Measurements from ENCODE around the gene COL25A1. TPM values are rescaled to one million over a fixed set of nuclear protein-coding genes. Genes with fewer than 3 reads are reported as not detected.

Gene COL25A1
- total RNA-seq, 2 experiments from 2014 or later, result not detected

DNA sequence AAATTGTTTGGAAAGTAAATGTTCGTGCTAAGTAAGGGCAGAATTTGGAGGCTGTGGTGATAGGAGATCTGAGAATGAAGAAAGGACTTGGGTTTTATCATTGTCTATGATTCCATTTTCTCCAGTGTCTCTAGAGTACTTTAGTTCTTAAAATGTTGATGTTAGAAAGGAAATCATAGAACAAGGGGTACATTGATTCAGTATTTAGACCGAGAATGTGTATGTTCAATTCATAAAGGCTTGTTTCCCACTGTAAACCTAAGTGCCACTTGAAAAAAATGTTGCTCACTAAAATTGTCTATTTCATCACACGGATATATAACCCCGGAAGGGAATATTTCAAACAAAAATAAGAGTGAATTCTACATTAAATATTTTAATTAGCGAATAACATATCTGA, 380.3 kb downstream of the COL25A1 start:
- ChIA-PET POLR2A (no interaction called here), CTCF (no interaction called here)
- H3K9me3 Mint-ChIP-seq, result no peaks in the 10 kb centered on the region
- H3K27ac Mint-ChIP-seq, result no peak overlapping the region
- no peak overlapping the region for H3K4me3 Mint-ChIP-seq
- DNase-seq, result no peak
- no peaks in the 10 kb centered on the region for H3K36me3 Mint-ChIP-seq (ENCODE audit: low read depth)
- H3K4me1 Mint-ChIP-seq, result no peaks in the 10 kb centered on the region
- peaks cover 8% of the 10 kb centered on the region for H3K27me3 Mint-ChIP-seq

DNA sequence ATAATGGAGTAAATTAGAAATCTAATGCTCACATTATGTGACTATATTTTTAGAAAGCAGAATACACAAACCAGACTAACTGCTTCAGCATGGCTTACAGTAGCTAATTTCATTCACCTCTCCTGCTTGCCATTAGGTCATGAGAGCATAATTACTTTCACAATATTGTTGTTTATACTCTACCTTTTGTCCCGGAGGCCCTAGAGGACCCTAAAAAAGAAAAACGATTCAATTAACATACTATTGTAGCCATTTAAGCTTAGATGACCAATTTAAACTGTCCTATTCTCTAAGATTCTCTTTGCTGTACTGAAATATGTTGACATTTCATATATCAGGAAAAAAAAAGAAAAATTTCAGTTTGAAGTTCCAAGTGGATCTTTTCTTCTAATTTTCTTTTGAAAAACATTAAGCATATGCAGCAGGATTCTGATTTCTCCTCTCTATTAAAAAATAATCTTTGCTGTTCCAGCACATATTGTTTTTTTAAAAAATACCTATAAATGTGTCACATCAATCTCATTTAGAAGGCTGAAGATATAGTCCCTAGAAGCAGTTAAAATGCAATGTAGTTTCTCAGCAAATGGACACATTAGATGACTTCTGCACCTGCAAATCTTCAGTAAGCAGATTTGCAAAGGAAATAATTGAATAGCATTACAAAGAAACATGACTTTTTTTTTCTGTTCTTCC, 381.9 kb downstream of the COL25A1 start:
- DNase-seq, result no peak
- H3K9me3 Mint-ChIP-seq, result no peaks in the 10 kb centered on the region
- H3K4me1 Mint-ChIP-seq, result no peaks in the 10 kb centered on the region
- no peaks in the 10 kb centered on the region for H3K36me3 Mint-ChIP-seq (ENCODE audit: low read depth)
- no peak overlapping the region for H3K4me3 Mint-ChIP-seq
- ChIA-PET POLR2A (no interaction called here), CTCF (no interaction called here)
- peaks cover 11% of the 10 kb centered on the region for H3K27me3 Mint-ChIP-seq
- H3K27ac Mint-ChIP-seq, result no peak overlapping the region

GRCh38 chr4:108919226-108919893, 383.1 kb downstream of the COL25A1 start:
- H3K4me1 Mint-ChIP-seq, result no peaks in the 10 kb centered on the region
- peaks cover 10% of the 10 kb centered on the region for H3K27me3 Mint-ChIP-seq
- CTCF ChIA-PET, result no interaction called here
- POLR2A ChIA-PET, result no interaction called here
- no peaks in the 10 kb centered on the region for H3K36me3 Mint-ChIP-seq (ENCODE audit: low read depth)
- H3K27ac Mint-ChIP-seq, result no peak overlapping the region
- H3K4me3 Mint-ChIP-seq, result no peak overlapping the region
- no peak for DNase-seq
- no peaks in the 10 kb centered on the region for H3K9me3 Mint-ChIP-seq

DNA sequence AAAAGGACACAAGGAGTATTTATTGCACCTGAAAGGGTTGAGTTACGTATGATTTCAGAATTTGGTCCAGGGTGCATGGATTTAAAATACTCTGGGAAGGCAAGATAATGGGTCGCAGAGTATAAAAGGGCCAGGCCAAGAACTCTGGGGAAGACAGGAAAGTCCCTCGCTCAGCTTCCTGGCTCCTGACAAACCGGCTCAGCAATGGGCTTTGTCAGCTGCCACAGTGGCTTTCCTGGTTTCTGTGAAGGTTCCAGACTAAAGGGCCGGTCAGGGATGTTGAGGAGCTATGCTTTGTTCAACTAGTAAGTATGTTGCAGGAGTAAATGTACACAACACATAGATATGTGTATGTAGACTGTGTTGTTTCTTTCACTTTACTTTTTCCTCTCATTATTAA, 385.2 kb downstream of the COL25A1 start:
- POLR2A ChIA-PET, result no interaction called here
- no peaks in the 10 kb centered on the region for H3K9me3 Mint-ChIP-seq
- DNase-seq, result no peak

DNA sequence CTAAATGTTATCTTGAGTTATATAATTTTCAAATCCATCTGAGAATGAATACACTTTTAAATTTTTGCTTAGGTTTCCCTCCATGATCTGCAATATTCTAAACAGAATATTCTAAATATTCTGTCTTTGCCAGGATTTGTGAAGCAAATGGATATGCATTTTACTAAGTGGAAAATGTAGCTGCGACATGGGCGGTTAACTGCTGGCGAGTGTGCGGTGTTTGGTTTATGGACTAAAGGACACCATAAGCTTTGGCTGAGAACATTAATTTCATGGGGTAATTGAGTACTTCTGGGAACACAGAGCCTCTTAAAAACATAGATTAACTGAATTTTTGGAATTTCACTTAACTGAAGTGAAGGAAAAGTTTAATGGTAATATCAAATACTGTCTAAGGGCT, 385.8 kb downstream of the COL25A1 start:
- Mint-ChIP-seq H3K27ac (no peak overlapping the region), H3K4me1 (no peaks in the 10 kb centered on the region), H3K4me3 (no peak overlapping the region), H3K36me3 (ENCODE audit: low read depth) (no peaks in the 10 kb centered on the region), H3K27me3 (peaks cover 10% of the 10 kb centered on the region), H3K9me3 (no peaks in the 10 kb centered on the region)
- POLR2A ChIA-PET, result no interaction called here
- CTCF ChIA-PET, result no interaction called here
- no peak for DNase-seq

More for the DNA sequence above, 385.2 kb downstream of the COL25A1 start:
- Mint-ChIP-seq H3K4me1 (no peaks in the 10 kb centered on the region), H3K27me3 (peaks cover 12% of the 10 kb centered on the region), H3K36me3 (ENCODE audit: low read depth) (no peaks in the 10 kb centered on the region), H3K4me3 (no peak overlapping the region), H3K27ac (no peak overlapping the region)
- CTCF ChIA-PET, result no interaction called here

- Mint-ChIP-seq H3K27me3 (peaks cover 9% of the 10 kb centered on the region), H3K4me1 (peaks cover 4% of the 10 kb centered on the region), H3K4me3 (no peak overlapping the region), H3K27ac (no peak overlapping the region), H3K9me3 (no peaks in the 10 kb centered on the region), H3K36me3 (ENCODE audit: low read depth) (no peaks in the 10 kb centered on the region)
- DNase-seq, result no peak
- ChIA-PET POLR2A (no interaction called here), CTCF (no interaction called here)
Measured at GRCh38 chr4:108906866-108907367, 395.5 kb downstream of the COL25A1 start.

GRCh38 chr4:108906006-108906405, 396.5 kb downstream of the COL25A1 start:
- Mint-ChIP-seq H3K27ac (no peak overlapping the region), H3K27me3 (peaks cover 9% of the 10 kb centered on the region), H3K4me3 (no peak overlapping the region), H3K9me3 (no peaks in the 10 kb centered on the region), H3K36me3 (ENCODE audit: low read depth) (no peaks in the 10 kb centered on the region), H3K4me1 (peaks cover 4% of the 10 kb centered on the region)
- ChIA-PET POLR2A (no interaction called here), CTCF (no interaction called here)
- no peak for DNase-seq

DNA sequence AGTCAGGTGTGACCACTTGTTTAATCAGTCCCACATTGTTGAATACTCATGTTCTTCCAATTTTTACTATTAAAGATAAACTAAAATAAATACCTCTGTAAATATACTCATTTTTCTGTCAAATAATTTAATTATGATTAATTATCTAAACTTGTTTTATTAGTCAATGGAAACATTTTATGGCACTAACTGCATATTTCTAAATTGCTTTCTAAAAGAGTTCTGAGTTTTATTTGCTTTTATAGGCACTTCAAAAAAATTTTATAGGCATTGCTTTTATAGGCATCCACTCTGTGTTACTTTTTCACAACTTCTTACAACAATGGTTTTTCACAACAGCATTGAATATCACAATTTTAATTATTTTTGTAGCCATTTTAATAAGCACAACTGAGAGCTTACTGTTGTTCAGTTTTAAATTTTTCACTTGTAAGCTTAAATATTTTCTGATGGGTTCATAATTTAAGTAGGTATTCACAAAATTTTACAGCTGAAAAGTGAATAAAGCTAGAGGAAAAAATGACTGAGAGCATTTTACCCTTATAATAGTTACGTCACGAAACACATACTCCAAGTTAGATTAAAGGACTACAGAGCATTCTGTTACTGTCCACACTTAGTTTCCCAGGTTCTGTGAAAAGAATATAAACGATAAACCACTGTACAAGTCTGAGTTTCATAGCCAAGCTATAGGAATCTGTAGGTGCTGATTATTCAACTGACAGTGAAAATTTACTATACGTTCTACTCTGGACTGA, 398.8 kb downstream of the COL25A1 start:
- no peak for DNase-seq
- peaks cover 4% of the 10 kb centered on the region for H3K4me1 Mint-ChIP-seq
- H3K27ac Mint-ChIP-seq, result no peak overlapping the region
- ChIA-PET POLR2A (no interaction called here), CTCF (no interaction called here)
- H3K36me3 Mint-ChIP-seq (ENCODE audit: low read depth), result no peaks in the 10 kb centered on the region
- no peak overlapping the region for H3K4me3 Mint-ChIP-seq
- H3K9me3 Mint-ChIP-seq, result no peaks in the 10 kb centered on the region
- H3K27me3 Mint-ChIP-seq, result peaks cover 4% of the 10 kb centered on the region

DNA sequence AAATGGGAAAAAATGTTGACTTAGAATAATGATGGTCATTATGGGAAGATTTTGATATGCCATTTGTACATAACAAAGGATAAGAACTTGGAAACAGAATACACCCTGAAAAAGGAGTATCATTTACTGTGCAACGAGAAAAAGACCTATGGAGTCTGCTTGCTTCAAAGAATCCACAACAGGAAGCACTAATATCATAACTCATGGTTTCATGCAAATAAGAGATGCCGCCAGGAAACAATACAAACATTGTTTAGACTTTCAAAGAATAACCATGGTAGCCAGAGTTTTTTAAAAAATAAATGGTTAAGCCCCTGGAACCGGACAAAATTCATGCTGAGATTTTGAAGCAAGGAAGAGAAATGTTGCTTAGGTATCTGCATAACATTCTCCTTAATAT, 399.7 kb downstream of the COL25A1 start:
- H3K27me3 Mint-ChIP-seq, result peaks cover 4% of the 10 kb centered on the region
- no peak overlapping the region for H3K4me3 Mint-ChIP-seq
- no peaks in the 10 kb centered on the region for H3K9me3 Mint-ChIP-seq
- CTCF ChIA-PET, result no interaction called here
- no peak overlapping the region for H3K27ac Mint-ChIP-seq
- DNase-seq, result no peak
- H3K36me3 Mint-ChIP-seq (ENCODE audit: low read depth), result no peaks in the 10 kb centered on the region
- peaks cover 4% of the 10 kb centered on the region for H3K4me1 Mint-ChIP-seq
- POLR2A ChIA-PET, result no interaction called here

DNA sequence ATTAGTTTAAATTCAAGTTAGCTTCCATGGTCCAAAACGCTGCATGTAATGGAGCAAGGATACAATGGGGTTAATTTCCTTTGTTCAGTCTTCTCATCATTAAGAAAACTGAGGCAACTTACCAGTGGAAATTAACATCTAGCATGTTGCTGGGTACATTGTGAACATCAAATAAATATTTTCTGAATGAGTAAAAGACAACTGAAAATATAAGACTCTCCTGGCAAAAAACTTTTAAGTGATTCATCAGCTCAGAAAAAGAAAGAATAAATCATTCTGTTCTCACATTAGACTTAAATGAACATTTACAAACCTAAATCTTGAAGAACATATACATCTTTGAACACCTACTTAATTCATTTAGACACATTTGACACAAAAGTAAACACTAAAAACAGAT, 401.2 kb downstream of the COL25A1 start:
- no peak for DNase-seq
- Mint-ChIP-seq H3K27ac (no peak overlapping the region), H3K9me3 (no peaks in the 10 kb centered on the region), H3K4me1 (peaks cover 4% of the 10 kb centered on the region), H3K4me3 (no peak overlapping the region), H3K36me3 (ENCODE audit: low read depth) (no peaks in the 10 kb centered on the region), H3K27me3 (peaks cover 4% of the 10 kb centered on the region)
- ChIA-PET POLR2A (no interaction called here), CTCF (interaction anchor here (1.2 kb wide), 1 partner anchor 10 kb away, joined by 3 read pairs; no protein-coding TSS in a partner anchor)

DNA sequence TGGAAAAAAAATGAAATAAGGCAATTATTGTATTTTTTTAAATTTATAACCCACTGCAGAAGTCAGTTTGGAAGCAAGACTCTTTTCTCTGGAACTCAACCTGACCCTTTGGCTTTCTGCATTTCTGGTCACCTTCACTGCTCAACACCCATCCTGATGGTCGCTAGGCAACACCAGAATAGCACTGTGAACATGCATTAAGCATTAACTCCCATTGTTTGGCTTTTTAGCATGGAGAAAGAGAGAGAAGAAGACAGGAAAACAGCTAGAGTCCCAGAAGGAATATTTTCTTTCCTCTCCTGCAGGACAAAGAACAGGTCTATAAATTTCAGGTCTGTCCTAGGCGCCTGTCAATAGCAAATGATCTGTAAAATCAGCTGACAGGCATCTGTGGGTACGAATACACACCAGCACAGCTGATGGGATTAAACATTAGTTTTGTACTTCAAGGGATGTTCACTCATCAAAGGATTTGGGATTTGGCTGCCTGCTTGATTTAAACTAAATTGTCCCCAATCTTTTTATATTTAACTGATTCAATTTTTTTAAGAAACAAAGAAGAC, 402.4 kb downstream of the COL25A1 start:
- CTCF ChIA-PET, result no interaction called here
- H3K27me3 Mint-ChIP-seq, result peaks cover 4% of the 10 kb centered on the region

GRCh38 chr4:108893468-108893867, 409.0 kb downstream of the COL25A1 start:
- Mint-ChIP-seq H3K4me1 (no peaks in the 10 kb centered on the region), H3K27me3 (no peaks in the 10 kb centered on the region), H3K36me3 (ENCODE audit: low read depth) (peaks cover 1% of the 10 kb centered on the region), H3K9me3 (no peaks in the 10 kb centered on the region), H3K4me3 (no peak overlapping the region), H3K27ac (no peak overlapping the region)
- ChIA-PET POLR2A (no interaction called here), CTCF (no interaction called here)
- no peak for DNase-seq

More for the DNA sequence above, 402.4 kb downstream of the COL25A1 start:
- H3K27ac Mint-ChIP-seq, result no peak overlapping the region
- POLR2A ChIA-PET, result no interaction called here
- H3K4me3 Mint-ChIP-seq, result no peak overlapping the region
- no peaks in the 10 kb centered on the region for H3K9me3 Mint-ChIP-seq
- no peak for DNase-seq
- peaks cover 4% of the 10 kb centered on the region for H3K4me1 Mint-ChIP-seq
- no peaks in the 10 kb centered on the region for H3K36me3 Mint-ChIP-seq (ENCODE audit: low read depth)

DNA sequence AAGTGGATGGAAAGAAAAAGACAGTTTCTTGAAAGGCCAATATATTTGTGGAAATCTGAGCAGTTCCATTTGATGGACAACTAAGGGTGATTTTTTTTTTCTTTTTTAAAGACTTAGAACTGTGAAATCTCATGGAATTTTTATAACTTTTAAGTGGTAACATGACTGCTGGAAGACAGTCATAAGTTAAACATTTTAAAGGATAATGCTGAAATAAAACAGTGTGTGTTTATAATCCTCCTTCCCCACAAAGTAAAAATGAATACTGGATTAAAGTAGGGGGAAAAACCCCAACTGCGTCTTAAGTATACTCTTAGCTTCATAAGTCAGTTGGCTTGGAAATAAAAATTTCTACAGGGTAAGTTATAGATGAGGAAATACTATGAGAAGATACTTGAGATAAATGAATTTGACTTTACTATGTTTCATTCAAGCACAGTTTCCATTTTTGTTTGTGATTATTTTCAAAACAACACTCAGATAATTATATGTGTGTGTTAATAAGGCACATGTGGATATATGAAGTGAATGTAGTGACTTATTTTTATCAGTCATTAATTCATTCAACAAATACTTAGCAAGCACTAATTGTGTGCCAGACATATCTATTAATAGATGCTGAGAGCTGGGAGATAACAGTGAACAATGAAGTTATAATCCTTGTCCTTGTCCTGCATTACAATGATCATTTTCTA, 410.4 kb downstream of the COL25A1 start:
- Mint-ChIP-seq H3K4me1 (no peaks in the 10 kb centered on the region), H3K27ac (no peak overlapping the region), H3K36me3 (ENCODE audit: low read depth) (peaks cover 1% of the 10 kb centered on the region), H3K9me3 (no peaks in the 10 kb centered on the region), H3K4me3 (no peak overlapping the region), H3K27me3 (no peaks in the 10 kb centered on the region)
- no peak for DNase-seq
- ChIA-PET CTCF (no interaction called here), POLR2A (no interaction called here)
